ENCODE measurements around the gene FAM168B. TPM values are rescaled to one million over a fixed set of nuclear protein-coding genes. Genes with fewer than 3 reads are reported as not detected.

The FAM168B gene
- total RNA-seq, 1 experiment from 2014 or later: 81.4 TPM

GRCh38 chr2:131046028-131046917 is 47.0 kb downstream of the FAM168B start:
- no peak overlapping the region for H3K27ac ChIP-seq (ENCODE audit: insufficient read length, low read depth, low read length)
- no peak overlapping the region for H3K4me2 ChIP-seq (ENCODE audit: insufficient read depth, insufficient read length, low read length)
- no peak overlapping the region for H3K14ac ChIP-seq (ENCODE audit: insufficient read depth, low read length)
- no peak overlapping the region for H2BK12ac ChIP-seq (ENCODE audit: insufficient read length, low read depth, low read length)
- no peak overlapping the region for H2BK5ac ChIP-seq (ENCODE audit: insufficient read length, low read length)
- Mint-ChIP-seq H3K27ac (peak overlapping the region in 2 of 3 experiments; percentile 79 to 87; a peak in 5 of 7 replicates), H3K4me3 (no peak overlapping the region), H3K36me3 (ENCODE audit: insufficient read depth in 1 of 3, low read depth in 3 of 3) (peaks cover 20 to 42% (median 41%) of the 10 kb centered on the region in 3 experiments; a peak in 6 of 7 replicates), H3K27me3 (ENCODE audit: low read depth) (no peaks in the 10 kb centered on the region; the same call in 1 of the 2 replicates), H3K4me1 (peaks cover 4 to 5% of the 10 kb centered on the region in 2 experiments), H3K9me3 (no peaks in the 10 kb centered on the region)
- no peaks in the 10 kb centered on the region for H3K27me3 ChIP-seq (ENCODE audit: insufficient read depth, low read length)
- no peak overlapping the region for H3K23ac ChIP-seq (ENCODE audit: insufficient read length, low read depth, low read length)
- no peak overlapping the region for H3K56ac ChIP-seq (ENCODE audit: insufficient read length, low read depth, low read length)
- peaks cover 2% of the 10 kb centered on the region for H4K20me1 ChIP-seq (ENCODE audit: control insufficient read depth, insufficient read depth, insufficient read length)
- H2AFZ ChIP-seq (ENCODE audit: low read length): no peak overlapping the region
- H2BK15ac ChIP-seq (ENCODE audit: low read depth, low read length): no peak overlapping the region
- H2AK5ac ChIP-seq (ENCODE audit: insufficient read length, low read length): no peak overlapping the region
- H3T11ph ChIP-seq (ENCODE audit: low read length): no peak overlapping the region
- no peak overlapping the region for H2BK20ac ChIP-seq (ENCODE audit: low read depth, low read length, poor library complexity, severe bottlenecking)
- H3K9ac ChIP-seq (ENCODE audit: extremely low read depth, insufficient read length, low read length): no peak overlapping the region
- H3K18ac ChIP-seq (ENCODE audit: insufficient read length, low read depth, low read length): no peak overlapping the region
- H4K5ac ChIP-seq (ENCODE audit: insufficient read length, low read depth, low read length): no peak overlapping the region
- DNase-seq: no peak
- no CpG with 5 or more reads among the region's 32 CpGs for WGBS (ENCODE audit: extremely low coverage, insufficient read length, low lambda C conversion rate)
- TF ChIP-seq, protein P1, sequence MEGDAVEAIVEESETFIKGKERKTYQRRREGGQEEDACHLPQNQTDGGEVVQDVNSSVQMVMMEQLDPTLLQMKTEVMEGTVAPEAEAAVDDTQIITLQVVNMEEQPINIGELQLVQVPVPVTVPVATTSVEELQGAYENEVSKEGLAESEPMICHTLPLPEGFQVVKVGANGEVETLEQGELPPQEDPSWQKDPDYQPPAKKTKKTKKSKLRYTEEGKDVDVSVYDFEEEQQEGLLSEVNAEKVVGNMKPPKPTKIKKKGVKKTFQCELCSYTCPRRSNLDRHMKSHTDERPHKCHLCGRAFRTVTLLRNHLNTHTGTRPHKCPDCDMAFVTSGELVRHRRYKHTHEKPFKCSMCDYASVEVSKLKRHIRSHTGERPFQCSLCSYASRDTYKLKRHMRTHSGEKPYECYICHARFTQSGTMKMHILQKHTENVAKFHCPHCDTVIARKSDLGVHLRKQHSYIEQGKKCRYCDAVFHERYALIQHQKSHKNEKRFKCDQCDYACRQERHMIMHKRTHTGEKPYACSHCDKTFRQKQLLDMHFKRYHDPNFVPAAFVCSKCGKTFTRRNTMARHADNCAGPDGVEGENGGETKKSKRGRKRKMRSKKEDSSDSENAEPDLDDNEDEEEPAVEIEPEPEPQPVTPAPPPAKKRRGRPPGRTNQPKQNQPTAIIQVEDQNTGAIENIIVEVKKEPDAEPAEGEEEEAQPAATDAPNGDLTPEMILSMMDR (conservative IDR thresholded peaks at IDR 0.05): no peak
- H3K79me1 ChIP-seq (ENCODE audit: insufficient read depth, low read depth, low read length, poor library complexity, severe bottlenecking): no peaks in the 10 kb centered on the region
- H3K4me1 ChIP-seq (ENCODE audit: insufficient read depth, low read length): no peaks in the 10 kb centered on the region
- H3K4ac ChIP-seq (ENCODE audit: low read depth, low read length): no peak overlapping the region
- H4K8ac ChIP-seq (replicated peaks; ENCODE audit: insufficient read length, low read depth, low read length): no peak overlapping the region
- H3K79me2 ChIP-seq (ENCODE audit: insufficient read depth, low read length): no peaks in the 10 kb centered on the region
- H3K9me3 ChIP-seq (ENCODE audit: control insufficient read depth, low read depth, low read length): no peaks in the 10 kb centered on the region
- no peak overlapping the region for H2BK120ac ChIP-seq (ENCODE audit: low read depth, low read length, poor library complexity, severe bottlenecking)
- H3K23me2 ChIP-seq (ENCODE audit: insufficient read length, low read depth, low read length, poor library complexity, severe bottlenecking): no peaks in the 10 kb centered on the region
- no peak overlapping the region for H4K91ac ChIP-seq (ENCODE audit: insufficient read length, low read depth, low read length)

All from H9 (cell line).